GM19025 (cell line): ENCODE results near the gene ASH1L.
"Not testable (repeated sequence)": the region's sequence is repeated elsewhere in the genome, so short reads cannot be mapped to it uniquely, and the experiment has no call there.

Experiments
- ATAC-seq: cut with Tn5 transposase; IDR thresholded peaks from one replicate; pipeline ENCODE4 v1.9.1; 2021; ENCODE audit warnings: mild to moderate bottlenecking, low read depth, moderate library complexity; ENCODE audit not compliant: unreplicated experiment

The ASH1L gene, protein sequence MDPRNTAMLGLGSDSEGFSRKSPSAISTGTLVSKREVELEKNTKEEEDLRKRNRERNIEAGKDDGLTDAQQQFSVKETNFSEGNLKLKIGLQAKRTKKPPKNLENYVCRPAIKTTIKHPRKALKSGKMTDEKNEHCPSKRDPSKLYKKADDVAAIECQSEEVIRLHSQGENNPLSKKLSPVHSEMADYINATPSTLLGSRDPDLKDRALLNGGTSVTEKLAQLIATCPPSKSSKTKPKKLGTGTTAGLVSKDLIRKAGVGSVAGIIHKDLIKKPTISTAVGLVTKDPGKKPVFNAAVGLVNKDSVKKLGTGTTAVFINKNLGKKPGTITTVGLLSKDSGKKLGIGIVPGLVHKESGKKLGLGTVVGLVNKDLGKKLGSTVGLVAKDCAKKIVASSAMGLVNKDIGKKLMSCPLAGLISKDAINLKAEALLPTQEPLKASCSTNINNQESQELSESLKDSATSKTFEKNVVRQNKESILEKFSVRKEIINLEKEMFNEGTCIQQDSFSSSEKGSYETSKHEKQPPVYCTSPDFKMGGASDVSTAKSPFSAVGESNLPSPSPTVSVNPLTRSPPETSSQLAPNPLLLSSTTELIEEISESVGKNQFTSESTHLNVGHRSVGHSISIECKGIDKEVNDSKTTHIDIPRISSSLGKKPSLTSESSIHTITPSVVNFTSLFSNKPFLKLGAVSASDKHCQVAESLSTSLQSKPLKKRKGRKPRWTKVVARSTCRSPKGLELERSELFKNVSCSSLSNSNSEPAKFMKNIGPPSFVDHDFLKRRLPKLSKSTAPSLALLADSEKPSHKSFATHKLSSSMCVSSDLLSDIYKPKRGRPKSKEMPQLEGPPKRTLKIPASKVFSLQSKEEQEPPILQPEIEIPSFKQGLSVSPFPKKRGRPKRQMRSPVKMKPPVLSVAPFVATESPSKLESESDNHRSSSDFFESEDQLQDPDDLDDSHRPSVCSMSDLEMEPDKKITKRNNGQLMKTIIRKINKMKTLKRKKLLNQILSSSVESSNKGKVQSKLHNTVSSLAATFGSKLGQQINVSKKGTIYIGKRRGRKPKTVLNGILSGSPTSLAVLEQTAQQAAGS (N-terminal part only)

GRCh38 chr1:155562581-155563376, at the start of gene ASH1L:
Gene ASH1L, minus strand, starts transcription at chr1:155562803. Its CDS starts 41,284 bp downstream, at chr1:155521519.
- ATAC-seq, result peak; percentile 68

DNA sequence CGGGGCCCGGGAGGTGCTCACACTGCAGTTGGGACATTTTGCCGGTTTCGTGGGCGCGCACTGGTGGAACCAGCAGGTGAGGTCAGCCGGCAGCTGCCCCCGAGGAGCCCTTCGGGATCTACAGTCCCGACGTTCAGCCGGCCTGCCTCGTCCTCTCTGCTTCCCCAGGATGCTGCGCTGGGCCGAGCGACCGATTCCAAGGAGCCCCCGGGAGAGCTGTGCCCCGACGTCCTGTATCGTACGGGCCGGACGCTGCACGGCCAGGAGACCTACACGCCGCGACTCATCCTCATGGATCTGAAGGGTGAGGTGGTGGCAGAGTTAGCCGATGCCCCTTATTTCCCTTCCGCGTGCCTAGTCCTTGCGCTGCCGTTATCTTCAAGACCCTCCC, 47.6 kb upstream of the ASH1L start:
- ATAC-seq, result not testable (repeated sequence)

DNA sequence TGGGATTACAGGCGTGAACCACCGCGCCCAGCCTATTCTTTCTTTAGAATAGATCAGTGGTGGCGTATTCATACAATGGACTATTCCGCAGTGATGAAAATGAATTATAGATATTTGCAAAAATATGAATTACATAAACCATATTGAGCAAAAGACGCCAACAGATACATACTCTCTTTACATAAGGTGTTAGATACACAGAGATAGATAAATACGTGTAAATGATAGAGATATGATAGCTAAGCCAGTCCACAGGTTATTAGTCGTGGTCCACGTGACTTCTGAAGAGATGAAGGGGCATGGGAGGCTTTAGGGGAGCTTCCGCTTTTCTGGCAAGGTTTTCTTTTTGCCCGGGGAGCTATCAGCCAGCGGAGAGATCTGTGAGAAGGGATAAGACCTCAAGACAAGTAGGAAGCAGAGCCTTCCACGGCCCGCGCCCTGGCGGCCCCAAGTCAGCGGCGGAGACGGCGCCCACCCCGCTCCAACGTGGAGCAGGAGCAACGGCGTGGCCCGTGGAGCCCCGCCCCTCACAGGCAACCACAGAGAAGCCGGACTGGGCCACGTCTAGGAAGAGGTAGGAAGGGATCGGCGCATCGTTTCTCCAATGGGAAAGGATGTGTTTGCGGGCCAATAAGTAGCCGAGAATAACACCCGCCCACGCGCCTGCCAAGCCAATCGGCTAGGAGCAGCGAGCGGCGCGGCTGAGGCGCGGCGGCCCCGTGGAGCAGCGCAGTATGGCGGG, 47.1 kb upstream of the ASH1L start, which contains the start of gene MSTO1:
Gene MSTO1 (plus strand): TSS at position 704 of the 742 bp plus-strand sequence. CDS start 31 bp downstream, at position 735.
- ATAC-seq, result peak; percentile 93

DNA sequence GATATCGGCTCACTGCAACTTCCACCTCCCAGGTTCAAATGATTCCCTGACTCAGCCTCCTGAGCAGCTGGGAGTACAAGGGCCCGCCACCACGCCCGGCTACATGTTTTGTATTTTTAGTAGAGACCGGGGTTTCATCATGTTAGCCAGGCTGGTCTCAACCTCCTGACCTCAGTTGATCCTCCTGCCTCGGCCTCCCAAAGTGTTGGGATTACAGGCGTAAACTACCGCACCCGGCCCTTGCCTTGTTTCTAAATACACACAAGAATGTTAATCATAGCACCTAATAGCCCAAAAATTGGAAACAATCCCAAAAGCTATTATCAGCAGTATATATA, 46.3 kb upstream of the ASH1L start:
- ATAC-seq, result no peak

DNA sequence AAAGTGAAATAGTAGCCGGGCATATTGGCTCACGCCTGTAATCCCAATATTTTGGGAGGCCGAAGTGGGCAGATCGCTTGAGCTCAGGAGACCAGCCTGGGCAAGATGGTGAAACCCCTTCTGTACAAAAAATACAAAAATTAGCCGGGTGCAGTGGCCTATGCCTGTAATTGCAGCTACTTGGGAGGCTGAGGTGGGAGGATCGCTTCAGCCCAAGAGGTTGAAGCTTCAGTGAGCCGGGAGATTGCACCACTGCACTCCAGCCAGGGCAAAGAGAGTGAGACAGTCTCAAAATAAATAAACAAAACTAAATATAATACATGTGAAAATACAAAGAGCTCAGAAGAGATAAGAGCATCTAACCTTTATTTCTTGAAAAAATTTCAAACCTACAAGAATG, 45.1 kb upstream of the ASH1L start:
- no peak for ATAC-seq

DNA sequence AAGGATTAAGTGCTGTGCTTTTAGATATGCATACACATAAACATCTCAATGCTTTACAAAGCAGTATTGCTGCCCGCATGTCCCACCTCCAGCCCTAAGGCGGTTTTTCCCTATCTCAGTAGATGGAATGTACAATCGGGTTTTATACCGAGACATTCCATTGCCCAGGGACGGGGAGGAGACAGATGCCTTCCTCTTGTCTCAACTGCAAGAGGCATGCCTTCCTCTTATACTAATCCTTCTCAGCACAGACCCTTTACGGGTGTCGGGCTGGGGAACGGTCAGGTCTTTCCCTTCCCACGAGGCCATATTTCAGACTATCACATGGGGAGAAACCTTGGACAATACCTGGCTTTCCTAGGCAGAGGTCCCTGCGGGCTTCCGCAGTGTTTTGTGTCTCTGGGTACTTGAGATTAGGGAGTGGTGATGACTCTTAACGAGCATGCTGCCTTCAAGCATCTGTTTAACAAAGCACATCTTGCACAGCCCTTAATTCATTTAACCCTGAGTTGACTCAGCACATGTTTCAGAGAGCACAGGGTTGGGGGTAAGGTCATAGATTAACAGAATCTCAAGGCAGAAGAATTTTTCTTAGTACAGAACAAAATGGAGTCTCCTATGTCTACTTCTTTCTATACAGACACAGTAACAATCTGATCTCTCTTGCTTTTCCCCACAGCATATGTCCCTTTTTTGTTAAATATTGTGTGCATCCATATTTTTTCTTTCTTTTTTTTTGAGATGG, 37.4 kb upstream of the ASH1L start:
- ATAC-seq, result not testable (repeated sequence)

GRCh38 chr1:155598842-155599331, 36.3 kb upstream of the ASH1L start:
- no peak for ATAC-seq

- no peak for ATAC-seq
Measured at GRCh38 chr1:155596864-155597263, 34.3 kb upstream of the ASH1L start.

DNA sequence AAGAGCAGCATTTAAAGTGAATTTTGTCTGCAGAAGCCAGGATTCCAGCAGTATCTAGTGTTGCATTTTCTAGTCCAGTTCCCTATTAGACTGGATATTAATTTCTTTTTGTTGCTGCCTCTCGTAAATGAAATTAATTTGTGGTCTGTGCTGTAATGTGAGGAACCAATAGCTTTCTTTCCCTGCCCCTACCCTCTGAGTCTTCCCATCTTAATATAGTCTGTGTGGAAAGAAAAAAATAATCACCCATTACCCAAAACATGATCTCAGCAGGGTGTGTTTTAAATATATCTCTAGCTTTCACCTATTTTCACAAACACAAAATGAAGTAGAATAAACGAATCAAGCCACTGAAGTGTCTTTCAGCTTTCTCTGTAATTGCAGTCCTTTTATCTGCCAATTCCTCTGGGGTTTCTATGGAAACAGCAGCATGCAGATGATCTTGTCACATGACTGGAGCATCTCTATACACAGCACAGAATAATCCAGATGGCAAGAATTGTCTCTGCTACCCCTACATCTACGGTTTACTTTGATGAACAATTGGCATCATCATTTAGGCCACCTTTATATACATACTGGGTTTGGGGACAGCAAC, 33.4 kb upstream of the ASH1L start:
- ATAC-seq, result not testable (repeated sequence)

DNA sequence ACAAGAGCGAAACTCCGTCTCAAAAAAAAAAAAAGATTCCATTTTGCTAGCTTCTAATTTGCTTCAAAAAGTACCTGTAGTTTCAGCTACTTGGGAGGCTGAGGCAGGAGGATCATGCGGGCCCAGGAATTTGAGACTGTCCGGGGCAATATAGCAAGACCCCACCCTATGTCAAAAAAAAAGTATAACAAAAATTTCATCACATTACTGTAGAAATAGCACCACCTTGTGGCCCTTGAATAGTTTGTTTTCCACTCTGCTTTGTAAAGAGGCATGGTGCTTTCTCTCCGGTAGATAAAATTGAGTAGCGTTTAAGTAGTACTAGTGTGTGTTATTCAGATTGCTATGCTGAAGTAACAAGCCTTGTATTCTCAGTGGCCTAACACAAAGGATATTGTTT, 29.2 kb upstream of the ASH1L start:
- no peak for ATAC-seq

GRCh38 chr1:155590516-155591247, 28.1 kb upstream of the ASH1L start:
- ATAC-seq, result not testable (repeated sequence)

DNA sequence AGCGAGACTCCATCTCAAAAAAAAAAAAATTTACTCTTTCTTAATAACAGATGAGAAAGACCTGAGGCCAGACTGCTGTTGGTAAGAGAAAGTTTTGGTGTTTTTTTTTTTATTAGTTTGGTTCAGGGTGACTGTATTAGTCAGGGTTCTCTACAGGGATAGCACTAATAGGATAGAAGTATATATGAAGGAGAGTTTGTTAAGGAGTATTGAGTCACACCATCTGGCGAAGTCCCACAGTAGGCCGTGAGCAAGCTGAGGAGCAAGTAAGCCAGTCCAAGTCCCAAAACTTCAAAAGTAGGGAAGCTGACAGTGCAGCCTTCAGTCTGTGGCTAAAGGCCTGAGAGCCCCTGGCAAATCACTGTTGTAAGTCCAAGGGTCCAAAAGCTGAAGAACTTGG, 26.7 kb upstream of the ASH1L start:
- not testable (repeated sequence) for ATAC-seq

DNA sequence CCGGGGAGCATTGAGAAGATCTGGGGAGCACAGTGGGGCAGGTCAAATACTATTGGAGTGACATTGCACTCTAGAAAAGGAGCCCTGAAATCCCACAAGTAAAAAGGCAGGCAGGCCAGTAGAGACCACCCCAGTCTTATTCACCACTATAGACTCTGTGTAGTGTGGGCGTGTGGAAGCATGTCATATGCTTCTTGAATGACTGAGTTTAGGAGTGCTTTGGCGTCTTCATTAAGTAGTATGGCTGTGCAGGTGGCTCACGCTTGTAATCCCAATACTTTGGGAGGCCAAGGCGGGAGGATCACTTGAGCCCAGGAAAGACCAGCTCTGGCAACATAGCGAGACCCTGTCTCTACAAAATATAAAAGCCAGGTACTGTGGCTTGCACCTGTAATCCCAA, 21.2 kb upstream of the ASH1L start:
- not testable (repeated sequence) for ATAC-seq

- not testable (repeated sequence) for ATAC-seq
Measured at GRCh38 chr1:155575608-155576007, 13.0 kb upstream of the ASH1L start.

GRCh38 chr1:155574077-155574476, 11.5 kb upstream of the ASH1L start:
- ATAC-seq, result no peak

DNA sequence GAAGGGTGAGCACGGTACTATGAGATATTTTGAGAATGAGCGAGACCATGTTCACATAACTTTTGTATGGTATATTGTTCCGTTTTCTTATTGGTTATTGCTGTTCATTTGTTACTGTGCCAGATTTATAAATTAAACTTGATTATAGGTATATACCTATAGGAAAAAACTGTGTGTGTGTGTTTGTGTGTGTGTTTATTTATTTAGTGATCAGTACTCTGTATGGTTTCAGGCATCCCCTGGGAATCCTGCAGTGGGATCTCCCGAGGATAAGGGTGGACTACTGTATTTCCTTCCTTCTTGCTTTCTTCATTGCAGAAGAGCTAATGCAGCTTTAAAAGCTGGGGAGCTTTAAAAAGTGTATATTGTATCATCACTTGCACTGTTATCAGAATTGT, 8.0 kb upstream of the ASH1L start:
- no peak for ATAC-seq

GRCh38 chr1:155569988-155570592, 7.5 kb upstream of the ASH1L start:
- no peak for ATAC-seq
